WI38 (cell line): ENCODE results near the gene SDK2.

Experiments used
- H3K4me3 ChIP-seq: 2 replicates; pipeline ENCODE4 v1.5.1; 2011; ENCODE audit warnings: low read depth, mild to moderate bottlenecking, control low read depth, low read length
- CTCF ChIP-seq: IDR thresholded peaks from 2 replicates; pipeline ENCODE4 v1.5.1; 2012; ENCODE audit warnings: low read depth, mild to moderate bottlenecking, control low read depth, low read length

SDK2 gene

GRCh38 chr17:73549841-73550430 lies 94.3 kb downstream of the SDK2 start:
- TF ChIP-seq CTCF = no peak
- no peak overlapping the region for H3K4me3 ChIP-seq

- H3K4me3 ChIP-seq = no peak overlapping the region
- TF ChIP-seq CTCF = no peak
These were observed 95.5 kb downstream of the SDK2 start for GRCh38 chr17:73548620-73549311.

GRCh38 chr17:73547790-73548189 lies 96.5 kb downstream of the SDK2 start:
- no peak for TF ChIP-seq CTCF

GRCh38 chr17:73546770-73547536 lies 97.3 kb downstream of the SDK2 start:
- no peak overlapping the region for H3K4me3 ChIP-seq
- no peak for TF ChIP-seq CTCF

More at GRCh38 chr17:73547790-73548189, 96.5 kb downstream of the SDK2 start:
- H3K4me3 ChIP-seq = no peak overlapping the region

- no peak for TF ChIP-seq CTCF
- no peak overlapping the region for H3K4me3 ChIP-seq
These were observed 98.1 kb downstream of the SDK2 start for GRCh38 chr17:73546114-73546513.

GRCh38 chr17:73545109-73546032 lies 98.9 kb downstream of the SDK2 start:
- TF ChIP-seq CTCF = no peak

More at GRCh38 chr17:73545109-73546032, 98.9 kb downstream of the SDK2 start:
- no peak overlapping the region for H3K4me3 ChIP-seq
